GM18502 (cell line): ENCODE measurements around the gene RGS9.
"Not testable (repeated sequence)": the region's sequence is repeated elsewhere in the genome, so short reads cannot be mapped to it uniquely, and the experiment has no call there.

Experiments used
- ATAC-seq: cut with Tn5 transposase; IDR thresholded peaks from one replicate; pipeline ENCODE4 v1.9.1; 2021; ENCODE audit warnings: mild to moderate bottlenecking; ENCODE audit not compliant: unreplicated experiment, poor library complexity

The RGS9 gene

DNA sequence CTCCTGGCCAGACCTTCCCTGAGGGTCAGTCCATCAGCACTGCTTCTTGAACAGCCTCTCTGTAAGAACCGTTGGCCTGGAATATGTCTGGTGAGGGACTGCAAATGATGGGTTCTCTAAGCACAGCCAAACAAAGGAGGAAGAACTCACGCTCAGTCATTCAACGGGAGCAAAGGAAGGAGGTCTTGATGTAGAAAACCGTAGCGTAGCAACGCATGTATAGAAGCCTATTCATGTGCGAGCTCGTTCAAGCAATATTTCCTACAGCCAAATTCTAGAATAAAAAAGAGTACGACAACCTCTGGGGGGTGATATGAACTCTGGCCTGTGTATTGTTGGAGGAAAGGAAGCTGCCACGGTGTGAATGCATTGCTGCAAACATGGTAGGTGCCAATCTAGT, 64.2 kb downstream of the RGS9 start:
- no peak for ATAC-seq

GRCh38 chr17:65202844-65203571, 65.8 kb downstream of the RGS9 start:
- no peak for ATAC-seq

- no peak for ATAC-seq
Measured at GRCh38 chr17:65204001-65204400, 66.8 kb downstream of the RGS9 start.

GRCh38 chr17:65205655-65206054, 68.5 kb downstream of the RGS9 start:
- ATAC-seq, result no peak

DNA sequence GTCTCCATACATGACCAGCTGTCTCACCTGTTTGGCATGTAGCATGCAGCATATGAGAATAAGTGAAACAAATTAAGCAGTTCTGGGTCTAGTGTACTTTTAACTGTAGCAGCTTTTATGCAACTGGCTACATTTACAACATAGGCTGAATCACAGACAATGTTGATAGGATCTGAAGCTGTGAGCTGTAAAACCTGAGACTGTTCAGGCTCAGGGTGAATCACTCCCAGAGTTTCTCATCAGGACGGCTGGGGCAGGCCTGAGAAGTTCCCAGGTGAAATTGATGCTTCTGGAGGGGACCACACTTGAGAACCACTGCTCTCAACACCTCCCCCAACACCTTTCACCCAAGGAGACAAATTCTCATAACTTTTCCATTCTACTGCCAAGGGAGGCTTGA, 70.3 kb downstream of the RGS9 start:
- ATAC-seq, result not testable (repeated sequence)

DNA sequence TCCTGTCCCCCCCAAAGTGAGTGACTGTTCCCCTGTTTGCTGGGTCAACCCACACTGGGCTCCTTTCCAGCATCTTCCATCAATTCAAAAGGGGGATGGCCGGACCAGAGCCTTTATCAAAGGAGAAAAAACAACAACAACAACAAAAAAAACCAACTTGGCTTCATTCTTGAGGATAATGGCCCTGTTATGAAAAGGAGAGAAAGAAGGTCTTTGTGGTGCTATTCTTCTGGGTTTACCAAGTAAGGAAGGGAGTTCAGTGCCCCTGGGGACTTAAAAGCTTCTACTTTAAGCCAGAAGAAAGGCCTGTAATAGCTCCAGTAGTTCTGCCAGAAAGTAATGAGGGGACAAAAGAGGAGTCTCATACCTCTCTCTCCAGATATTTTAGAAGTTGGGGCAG, 71.5 kb downstream of the RGS9 start:
- no peak for ATAC-seq

GRCh38 chr17:65218261-65218660, 81.1 kb downstream of the RGS9 start:
- ATAC-seq, result no peak

GRCh38 chr17:65219124-65219523, 82.0 kb downstream of the RGS9 start:
- no peak for ATAC-seq

- no peak for ATAC-seq
Measured at GRCh38 chr17:65219707-65220106, 82.5 kb downstream of the RGS9 start.

DNA sequence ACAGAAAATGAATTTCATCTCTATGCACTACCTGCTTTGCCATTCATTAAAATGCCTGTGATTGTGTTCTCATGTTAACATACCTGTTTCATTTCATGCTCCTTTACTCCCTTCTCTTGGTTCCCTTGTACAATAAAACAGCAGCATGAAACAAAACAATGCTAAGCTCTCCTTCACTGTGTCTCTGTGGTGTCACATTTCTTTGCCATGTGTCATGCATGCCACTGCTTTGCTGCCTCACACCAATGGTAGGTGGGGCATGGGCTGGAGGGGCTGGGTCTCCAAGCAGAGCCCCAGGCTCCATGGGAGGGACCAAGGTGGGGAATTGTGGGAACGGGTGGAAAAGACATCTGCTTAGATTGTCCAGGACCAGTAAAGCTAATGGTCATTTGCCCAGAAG, 83.6 kb downstream of the RGS9 start:
- ATAC-seq, result no peak

DNA sequence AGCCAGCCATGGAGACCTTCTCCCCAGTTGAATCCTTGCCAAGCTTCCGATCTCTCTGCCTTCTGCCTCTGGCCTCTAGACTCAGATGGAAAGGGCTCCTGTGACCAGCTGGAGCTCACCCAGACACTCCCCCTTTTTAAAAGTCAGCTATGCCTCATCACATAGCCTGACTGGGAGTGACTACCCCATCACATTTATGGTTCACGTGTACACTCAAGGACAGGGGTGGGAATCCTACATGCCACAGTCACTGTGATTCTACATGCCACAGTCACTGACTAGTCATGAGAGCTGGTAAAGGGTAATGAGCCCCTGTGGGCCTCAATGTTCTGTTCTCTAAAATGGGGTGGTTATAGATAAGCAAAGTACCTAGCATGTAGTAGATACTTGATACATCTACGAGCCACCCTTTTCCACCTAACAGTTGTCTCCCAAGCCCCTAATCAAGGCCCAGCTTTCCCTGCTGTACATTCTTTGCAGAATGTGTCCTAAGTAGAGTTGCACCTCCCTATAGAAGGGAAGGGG, 85.1 kb downstream of the RGS9 start:
- ATAC-seq, result no peak

DNA sequence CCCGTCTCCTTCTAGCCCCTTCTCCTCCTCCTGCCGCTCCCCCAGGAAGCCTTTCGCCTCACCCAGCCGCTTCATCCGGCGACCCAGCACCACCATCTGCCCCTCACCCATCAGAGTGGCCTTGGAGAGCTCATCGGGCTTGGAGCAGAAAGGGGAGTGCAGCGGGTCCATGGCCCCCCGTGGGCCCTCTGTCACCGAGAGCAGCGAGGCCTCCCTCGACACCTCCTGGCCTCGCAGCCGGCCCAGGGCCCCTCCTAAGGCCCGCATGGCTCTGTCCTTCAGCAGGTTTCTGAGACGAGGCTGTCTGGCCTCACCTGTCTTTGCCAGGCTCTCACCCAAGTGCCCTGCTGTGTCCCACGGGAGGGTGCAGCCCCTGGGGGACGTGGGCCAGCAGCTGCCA, 87.9 kb downstream of the RGS9 start:
- ATAC-seq, result no peak

DNA sequence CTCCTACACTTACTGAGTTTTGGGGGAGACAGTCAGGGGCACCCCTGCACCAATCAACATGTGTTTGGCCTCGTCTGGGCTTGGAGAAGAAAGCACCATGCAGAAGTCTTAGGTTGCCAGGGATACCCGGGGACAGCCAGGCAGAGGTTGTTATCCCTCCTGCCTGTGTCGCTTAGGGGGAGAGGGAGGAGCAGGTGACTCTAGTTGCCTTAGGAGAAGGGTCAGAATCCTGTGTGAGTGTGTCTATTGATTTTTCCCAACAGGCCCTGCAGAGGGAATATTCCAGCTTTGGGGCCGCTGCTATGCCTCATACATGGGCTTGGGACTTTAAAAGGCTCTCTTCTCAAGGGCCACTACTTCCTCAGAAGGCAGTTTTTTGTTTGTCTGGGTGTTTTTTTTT, 89.1 kb downstream of the RGS9 start:
- no peak for ATAC-seq

DNA sequence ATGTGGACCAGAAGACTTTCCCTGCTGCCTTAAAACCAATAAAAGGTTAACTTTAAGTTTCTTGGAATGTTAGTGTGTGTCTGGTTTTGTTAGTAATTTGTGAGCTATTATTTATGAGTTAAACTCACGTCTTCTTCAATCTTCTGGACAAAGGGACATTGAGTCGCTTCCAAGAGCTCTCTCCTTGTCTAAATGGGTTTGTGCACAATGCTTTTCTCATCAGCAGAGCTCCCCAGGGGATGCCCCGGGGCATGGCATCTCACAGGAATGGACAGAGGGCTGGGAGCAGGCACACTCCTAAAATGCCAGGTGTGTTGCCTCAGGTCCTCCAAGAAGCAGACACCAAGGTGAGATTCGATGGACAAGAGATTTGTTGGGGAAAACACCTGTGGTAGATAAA, 90.5 kb downstream of the RGS9 start:
- ATAC-seq, result no peak

DNA sequence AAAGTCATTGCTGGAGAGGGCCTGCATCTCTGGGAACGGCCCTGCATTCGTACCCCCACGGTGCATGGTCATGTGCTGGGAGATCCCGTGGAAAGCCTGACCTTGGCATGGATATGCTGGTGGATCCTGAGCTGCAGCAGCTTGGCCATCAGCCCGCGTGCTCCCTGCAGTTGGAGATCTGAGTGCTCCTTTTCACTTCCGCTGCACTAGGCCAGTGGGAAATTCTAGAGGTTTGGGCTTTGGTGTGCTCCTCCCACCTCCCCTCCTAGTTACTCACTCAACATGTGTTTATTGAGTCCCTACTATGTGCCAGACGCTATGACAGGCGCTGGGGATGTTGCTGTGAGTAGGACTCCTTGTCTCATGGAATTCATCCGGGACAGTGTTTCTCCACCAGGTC, 91.1 kb downstream of the RGS9 start:
- ATAC-seq, result no peak

DNA sequence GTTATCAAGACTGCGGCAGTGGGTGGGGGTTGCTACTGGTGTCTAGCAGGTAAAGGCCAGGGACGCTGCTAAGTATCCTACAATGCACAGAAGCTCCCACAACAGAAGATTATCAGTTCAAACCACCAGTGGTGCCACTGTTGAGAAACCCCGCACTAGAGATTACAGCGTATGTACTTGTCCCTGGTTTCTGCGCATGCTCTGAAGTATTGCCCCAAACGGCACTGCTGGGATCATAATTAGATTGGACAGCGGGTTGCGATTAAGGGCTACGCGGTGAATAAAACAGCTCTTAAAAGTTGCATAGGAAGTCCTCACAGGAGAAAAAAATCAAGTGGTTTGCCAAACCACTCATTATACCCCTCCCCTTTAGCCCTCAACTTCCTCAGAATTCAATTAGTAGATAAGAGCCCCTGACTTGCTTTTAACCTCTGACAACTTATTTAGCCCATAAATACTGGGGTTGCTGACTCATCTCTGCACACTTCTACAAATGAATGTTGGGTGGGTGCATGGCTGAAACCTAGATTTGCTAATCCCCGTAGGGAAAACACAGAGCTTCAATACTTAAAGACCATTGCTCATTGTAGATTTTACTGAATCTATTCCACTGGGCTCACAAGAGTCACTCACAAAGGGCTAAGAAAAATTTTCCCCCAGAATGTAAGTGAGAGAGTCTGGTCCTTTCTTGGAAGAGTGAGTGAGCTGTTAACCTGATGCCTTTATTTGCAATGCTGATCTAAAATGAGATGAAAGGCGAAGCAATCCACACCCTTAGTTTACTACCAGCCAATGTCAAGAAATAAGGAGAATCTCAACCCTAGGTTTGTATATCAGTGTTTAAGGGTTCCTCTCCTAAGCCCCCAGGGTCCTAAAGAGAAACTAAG, 91.8 kb downstream of the RGS9 start:
- peak; percentile 83 for ATAC-seq

GRCh38 chr17:65229621-65229995, 92.4 kb downstream of the RGS9 start:
- ATAC-seq, result peak; percentile 21

- ATAC-seq, result no peak
Measured at GRCh38 chr17:65230040-65230439, 92.9 kb downstream of the RGS9 start.

GRCh38 chr17:65231086-65231485, 93.9 kb downstream of the RGS9 start:
- ATAC-seq, result no peak

- peak; percentile 40 for ATAC-seq
Measured at GRCh38 chr17:65231662-65232335, 94.6 kb downstream of the RGS9 start.

- no peak for ATAC-seq
Measured at GRCh38 chr17:65235284-65235683, 98.1 kb downstream of the RGS9 start.
